ENCODE measurements around the gene CHN1.

Gene CHN1

DNA sequence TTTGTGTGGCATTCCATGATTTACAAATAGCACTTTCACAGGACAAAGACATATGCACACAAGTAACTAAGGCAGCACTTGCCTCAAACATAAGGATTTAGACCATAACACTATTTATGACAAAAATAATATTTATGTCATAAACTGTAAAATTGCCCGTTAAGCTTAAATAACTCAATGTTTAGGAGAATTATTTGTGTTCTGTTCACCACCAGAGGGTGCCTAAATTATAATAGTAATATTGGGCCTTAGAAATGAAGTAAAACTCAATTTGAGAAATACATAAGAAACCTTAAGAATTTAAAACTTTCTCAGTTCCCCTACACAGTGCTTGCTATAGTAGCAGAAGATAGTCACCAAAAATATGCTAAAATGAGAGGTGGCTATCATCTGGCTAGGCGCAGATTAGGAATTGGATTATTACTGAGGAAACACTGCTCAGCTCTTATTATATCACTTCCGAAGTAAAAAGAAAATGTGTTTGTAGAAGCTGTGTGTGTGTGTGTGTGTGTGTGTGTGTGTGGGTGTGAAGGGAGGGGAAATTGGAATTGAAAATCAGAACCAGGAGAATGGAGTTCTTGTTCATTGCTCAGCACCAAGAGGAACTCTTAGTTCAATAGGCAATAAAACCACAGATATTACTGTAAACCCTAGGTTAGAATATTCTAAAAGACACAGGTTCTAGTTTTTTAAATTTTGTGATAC lies 4.9 kb upstream of the CHN1 start:
- DNase-seq, result no peak

DNA sequence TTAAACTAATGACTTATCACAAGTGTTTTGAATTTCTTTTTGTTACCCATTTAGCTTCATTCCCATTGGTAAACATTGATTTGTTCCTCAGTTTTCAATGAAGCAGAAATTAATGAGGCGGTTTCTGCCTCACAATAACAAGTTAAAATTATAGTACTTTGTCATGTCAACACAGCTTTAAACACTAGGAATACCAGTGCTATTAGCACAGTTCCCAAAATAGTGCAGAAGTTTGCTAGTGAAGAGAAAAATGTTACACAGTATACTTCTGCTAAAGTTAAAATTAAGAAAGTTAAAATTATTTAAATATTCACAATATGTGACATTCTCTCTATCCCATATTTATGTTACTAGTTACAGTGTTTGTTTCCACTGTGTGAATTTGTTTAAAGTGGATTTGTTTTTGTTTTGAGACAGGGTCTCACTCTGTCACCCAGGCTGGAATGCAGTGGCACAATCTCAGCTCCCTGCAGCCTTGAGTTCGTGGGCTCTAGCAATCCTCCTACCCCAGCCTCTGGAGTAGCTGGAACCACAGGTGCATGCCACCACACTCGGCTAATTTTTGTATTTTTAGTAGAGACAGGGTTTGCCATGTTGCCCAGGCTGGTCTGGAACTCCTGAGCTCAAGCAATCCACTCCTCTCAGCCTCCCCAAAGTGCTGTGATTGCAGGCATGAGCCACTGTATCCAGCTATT lies 3.8 kb upstream of the CHN1 start:
- no peak for DNase-seq

DNA sequence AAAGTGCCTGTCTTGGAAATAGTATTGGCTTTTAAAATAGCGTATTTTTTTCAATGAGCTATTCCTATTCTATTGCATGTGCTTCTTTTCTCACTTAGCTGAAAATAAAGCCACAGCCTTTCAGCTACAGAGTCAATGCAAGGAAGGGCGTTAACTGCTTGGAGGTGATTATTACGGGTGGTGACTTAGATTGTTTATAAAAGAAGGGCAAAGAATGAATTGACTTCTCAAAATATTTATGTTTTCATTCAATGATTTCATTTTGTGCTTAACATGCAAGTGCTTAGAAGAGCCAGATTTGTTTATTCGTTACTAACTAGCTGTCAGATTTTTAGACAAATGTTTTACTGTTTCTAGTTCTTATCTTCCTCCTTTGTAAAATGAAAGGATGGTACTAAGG lies 2.8 kb upstream of the CHN1 start:
- no peak for DNase-seq

DNA sequence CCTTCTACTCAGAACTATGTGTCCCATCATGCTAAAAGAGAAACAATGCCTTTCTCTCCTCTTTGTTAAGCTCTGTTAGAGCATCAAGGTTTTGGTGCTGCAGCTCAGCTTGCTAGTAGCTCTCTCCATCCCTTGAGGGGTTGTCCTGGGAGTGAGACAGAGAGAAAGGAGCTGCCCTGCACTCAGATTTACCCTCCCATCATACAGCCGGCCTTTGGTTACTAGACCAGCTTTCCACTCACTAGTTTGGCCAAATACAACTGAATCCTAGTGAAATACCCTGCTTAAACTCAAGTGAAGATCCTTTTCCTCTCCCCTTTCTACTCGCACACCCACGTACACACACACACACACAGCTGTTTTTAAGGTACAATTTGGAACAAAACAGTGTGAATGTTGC lies 2.3 kb upstream of the CHN1 start:
- DNase-seq, result no peak

DNA sequence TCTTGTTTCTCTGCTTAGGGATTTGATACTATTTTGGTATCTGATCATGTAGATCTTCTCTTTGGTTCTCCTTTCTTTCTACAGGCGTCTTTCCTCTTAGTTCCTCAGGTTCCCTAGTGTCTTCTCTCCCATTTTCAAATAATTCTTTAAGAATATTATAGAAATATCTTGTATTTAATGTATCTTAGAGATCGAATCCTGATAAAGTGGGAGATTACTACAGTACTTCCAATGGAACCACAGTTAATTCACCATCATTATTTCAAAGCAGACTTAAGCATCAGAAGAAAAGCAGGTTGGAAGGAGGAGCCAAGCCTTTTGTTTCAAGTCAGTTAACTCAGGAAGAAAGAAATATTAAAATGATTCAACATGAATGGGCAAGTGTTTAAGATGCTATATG lies 1.1 kb upstream of the CHN1 start:
- no peak for DNase-seq

DNA sequence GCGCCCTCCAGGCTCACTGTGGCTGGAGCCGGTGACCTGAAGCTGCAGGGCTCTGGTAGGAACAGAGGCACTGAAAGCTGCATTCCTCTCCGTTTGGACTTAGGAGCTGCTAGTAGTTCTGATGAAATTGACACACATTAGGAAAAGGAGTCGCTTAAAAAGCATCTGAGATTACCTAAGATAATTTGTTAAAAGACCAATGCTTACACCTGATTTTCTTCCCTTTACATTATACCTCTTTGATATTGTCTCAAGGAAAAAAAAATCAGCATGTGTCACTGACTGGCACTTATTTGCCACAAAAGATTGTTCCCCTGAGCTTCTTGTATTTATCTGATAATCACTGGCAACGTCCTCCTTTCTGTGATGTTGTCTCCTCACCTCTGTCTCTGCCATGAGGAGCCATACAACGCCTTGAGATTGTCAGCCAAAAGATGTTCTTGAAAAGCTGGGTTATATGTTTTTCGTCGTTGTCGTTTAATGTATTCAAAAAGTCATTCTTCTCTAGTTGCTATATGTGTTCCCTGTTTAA lies 618 bp upstream of the CHN1 start:
- DNase-seq, result no peak

DNA sequence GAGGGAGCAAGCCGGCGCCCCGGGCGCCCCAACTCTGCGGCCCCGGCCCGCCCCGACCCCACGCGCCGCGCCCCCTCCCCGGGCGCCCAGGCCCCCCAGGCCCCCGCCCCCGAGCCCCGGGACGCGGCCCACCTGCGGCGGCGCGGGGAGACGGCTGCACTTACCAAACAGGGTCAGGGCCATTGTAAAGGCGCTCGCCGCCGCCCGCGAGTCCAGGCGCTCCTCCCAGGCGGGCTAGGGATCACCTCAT lies 526 bp downstream of the CHN1 start:
- no peak for DNase-seq

DNA sequence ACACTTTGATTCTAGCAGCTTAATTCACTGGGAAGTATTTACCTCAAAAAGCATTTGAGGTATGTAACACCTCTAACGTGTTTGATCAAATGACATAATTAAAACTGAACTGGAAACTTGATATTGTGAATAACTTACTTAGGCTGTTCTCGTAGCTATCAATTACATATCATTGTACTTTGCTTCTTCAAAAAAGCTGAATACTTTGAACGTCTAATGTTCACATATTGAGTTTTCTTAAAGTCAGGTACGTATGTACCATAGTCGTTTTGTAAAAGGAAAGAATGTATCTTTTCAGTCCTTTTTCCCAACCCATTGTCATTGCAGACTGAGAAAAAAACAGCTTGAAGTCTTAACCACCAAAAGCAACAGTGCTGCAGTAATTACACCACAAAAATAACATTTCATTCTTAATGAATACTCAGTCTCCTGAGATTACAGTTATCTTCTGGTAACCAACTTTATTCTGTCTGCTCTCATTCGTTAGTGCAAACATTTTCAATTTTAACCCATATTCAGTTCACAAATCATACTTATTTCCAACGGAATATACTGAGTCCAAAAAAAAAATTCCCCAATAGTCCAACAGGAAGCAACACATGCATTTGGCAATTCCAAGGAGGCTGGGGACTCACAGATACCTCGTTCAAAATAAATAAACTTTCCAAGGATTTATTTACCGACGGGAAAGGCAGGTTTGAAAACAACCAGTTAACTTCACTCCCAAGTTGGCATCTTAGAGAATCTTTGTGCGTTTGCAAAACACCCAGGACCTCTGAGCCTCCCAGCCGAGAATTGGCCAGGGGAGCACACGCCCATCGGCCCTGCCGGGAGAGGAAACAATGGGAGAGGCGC lies 1.1 kb downstream of the CHN1 start:
- DNase-seq, result no peak

DNA sequence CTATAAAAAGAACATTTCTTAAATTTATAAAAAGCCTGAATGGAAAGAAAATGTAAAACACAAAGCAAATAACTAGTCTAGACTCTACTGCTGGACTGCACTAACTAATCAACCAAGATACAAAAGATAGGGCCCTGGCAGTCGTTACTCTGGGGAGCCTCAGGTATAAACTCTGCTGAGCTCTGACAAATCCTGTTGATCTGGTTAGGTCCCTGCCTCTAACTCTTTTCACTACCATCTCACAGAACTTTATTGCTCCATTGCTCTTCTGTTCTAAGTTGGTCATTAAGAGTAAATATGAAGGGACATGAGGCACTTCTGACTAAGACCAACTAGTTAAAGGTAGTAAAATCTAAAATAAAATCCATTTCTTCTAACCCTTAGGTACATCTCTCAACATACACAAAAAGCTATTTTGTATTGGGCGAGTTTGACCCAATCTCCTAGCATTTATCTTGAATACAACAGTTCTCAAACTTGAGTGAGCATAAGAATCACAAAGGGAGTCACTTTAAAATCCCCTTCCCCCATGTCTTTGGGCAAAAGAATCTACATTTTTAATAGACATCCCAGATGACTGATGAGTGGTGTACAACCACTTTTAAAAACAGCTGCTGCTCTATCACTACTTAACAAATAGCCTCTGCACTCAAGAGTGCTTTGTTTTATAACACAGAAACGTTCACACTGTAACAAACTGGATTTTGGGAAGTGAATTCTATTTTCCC lies 2.5 kb downstream of the CHN1 start:
- DNase-seq, result no peak

DNA sequence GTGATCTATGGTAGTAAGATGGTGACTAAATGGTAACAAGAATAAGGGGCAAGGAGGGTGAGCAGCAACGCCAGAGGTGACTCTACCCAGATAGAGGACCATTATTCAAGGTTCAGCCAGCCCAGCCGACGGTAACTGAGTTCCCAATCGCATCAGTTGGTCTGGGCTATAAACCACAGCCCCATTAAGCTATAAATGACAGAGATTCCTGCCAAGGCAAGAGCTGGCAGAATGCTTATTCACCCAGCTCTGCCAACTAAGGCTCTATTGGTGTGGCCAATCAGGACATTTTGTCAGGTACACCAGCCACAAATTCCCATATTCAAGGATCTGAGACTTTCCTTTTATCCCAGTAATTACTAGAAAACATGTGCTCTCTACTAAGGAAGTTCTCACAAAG lies 3.6 kb downstream of the CHN1 start:
- no peak for DNase-seq

DNA sequence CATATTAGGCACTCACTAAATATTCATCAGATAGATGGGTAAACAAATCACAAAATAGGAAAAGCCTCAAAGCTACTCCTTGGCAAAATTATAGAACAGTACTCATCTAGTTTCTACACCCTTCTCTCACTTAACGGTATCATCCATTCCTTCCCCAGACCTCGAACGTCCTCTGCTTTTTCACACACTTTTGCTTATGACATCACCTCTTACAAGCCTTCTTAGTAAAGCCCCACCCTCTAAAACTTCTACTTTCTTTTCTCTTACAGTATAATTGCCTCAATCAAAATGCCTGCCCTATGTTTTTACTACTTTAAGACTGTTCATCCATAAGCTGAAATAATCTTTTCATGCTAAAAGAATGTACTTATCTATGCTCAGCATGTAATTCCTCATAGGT lies 8.1 kb downstream of the CHN1 start:
- no peak for DNase-seq

DNA sequence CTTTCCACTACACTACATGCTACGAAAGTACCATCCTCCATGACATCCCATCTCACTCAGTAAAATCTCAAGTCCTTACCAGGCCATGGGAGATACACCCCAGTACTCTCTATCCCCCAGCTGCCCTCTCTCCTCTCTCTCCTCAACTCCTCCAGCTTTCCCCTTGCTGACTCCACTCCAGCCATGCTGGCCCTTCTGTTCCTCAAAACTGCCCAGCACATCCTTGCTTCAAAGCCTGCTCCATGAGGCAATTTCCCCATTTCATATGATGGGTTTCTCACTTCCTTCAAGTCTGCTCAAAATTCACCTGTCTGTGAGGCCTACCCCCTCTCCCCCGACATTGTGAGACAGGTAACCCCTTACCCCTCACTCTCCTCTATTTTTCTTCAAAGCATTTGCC lies 8.6 kb downstream of the CHN1 start:
- no peak for DNase-seq

DNA sequence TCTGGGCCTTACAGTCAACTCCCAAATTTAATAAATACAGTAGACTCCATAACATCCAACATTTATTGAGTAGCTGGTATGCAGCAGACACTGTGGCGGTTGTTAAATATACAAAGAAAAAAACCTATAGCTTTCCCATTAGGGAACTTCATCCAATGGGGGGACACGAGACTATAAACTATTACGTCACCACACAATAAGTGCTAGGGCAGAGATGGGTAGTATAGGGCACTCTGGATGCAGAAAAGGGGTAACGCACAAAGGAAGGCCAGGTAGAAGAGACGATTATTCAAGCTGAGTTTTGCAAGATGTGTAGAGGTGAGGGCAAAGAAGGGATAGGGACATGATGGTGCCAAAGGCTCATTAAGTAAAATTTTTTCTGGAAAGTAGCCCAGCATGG lies 10.8 kb downstream of the CHN1 start:
- no peak for DNase-seq

DNA sequence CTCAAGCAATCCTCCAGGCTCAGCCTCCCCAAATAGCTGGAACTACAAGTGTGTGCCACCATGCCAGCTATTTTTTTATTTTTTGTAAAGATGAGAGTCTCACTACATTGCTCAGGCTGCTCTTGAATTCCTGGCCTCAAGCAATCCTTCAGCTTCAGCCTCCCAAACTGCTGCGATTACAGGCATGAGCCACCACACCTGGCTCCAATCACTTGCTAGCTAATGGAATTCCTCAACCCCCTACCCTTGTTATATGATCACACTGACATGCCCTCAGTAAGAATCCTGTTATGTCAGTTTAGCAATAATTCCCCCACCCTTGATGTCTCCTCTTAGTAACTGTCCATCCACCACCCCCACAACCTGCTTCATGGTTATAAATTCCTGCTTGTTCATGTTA lies 12.3 kb downstream of the CHN1 start:
- no peak for DNase-seq

DNA sequence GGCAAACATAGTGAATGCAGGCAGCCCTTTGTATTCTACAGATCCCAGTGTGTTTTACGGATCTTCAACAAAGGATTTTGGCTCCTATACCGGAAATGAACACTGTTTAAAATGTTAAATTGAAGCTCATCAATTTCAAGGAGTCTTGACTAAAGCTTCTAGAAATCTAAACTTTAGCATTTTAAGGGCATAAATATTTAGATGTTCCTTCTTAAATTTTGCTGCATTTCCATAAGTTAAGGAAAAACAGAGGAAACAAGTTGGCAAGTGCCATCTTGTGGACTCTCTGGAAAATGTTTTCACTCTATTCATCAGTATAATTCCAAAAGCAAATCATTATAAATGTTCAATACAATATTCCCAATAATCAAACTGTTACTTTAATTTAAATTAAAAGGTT lies 19.6 kb downstream of the CHN1 start:
- no peak for DNase-seq

DNA sequence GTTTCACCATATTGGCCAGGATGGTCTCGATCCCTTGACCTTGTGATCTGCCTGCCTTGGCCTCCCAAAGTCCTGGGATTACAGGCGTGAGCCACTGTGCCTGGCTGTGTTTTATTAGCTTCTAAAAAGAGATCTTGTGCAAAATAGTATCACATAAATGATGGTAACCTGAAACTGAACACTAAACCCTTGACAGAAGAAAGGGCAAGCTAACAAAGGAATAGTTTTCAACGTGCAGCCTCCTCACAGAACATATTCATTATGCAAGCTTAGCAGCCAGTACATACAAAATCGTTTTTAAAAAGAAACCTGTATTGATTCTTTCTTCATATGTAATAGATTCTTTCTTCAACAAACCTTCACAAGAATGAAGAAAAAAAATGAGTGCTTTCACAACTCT lies 20.6 kb downstream of the CHN1 start:
- DNase-seq, result no peak

DNA sequence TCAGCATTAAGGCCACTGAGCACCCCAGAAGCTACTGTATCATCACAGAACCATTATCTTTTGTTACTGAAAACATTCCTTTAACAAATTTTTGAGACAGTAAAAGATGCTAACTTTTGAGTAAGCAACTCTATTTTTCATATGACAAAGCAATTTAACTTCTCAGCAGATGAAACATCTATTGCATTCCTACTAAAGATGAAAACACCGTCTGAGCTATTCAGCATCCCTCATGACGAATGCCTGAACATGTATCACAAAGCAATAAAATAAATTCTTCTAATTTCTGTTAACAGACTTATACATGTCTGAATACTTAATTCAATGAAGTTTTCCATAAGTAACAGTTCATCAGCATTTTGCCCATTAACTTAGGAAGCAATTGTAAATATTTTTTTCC lies 23.9 kb downstream of the CHN1 start:
- no peak for DNase-seq

DNA sequence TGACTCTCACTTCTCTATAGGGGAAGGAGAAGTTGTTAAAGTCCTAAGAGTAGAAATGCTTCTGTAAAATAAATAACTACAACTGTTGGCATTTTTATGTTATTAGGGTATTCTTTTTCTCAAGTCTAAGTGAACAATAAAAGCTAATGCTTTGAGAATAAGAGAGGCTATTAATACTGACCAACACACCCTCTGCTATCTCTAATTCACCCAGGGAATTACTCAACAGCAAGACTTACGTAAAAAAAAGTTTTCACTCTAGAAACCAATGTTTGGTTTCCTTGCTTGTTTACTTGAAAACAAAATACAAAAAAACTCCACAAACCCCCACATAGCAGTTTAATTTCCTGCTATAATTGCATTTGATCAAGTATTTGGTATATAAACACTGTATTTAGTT lies 25.2 kb downstream of the CHN1 start:
- no peak for DNase-seq

DNA sequence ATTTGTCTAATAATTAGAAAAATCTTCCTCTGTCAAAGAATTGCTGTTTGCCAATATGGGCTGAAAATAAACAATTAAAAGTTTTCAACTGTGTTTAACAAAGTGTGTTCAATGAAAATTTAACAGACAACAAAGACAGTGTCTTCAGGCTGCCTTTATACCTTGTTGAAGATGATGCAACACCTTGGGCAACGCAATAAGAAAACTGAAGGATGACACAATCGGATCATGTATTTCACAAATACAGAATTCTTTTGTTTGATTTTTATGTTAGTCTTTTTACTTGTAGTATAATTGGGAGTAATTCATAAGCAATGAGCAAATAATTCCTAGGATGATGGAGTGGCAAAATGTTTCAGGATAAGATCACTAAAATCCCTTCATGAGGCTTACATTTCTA lies 27.8 kb downstream of the CHN1 start:
- DNase-seq, result no peak

DNA sequence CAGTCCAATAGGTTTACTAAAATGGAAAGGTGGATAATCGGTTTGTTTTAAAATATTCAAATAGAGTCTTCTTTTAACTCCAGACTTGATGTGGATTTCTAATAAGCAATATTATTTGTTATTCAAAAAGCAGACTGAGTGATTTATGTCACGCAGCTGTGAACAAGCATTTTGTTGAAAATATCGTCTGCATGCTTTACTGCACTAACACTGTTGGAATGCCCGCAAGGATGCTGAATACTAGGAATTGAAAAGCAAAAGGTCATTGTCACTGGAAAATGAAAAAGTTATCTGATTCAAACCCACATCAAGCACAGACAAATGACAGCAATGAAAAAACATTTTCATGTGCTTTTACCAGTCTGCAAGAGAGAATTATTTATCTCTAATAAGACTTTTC lies 31.1 kb downstream of the CHN1 start:
- no peak for DNase-seq

DNA sequence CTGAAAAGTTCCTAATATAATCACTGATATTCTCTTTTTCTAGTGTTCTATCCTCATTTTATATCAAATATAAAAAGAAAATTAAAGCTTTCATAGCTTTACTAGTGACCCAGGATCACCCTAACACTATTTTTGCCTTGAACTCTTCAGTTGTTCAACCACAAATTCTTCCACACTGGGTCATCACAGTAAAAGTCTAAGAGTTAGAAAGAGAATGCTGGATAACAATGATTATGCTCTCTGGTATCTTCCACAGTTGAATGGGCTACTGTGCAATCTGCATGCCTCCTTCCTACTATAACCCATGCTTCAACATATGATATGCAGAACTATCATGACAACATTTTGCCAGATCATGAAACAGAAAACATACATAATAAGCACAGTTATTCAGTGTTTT lies 32.3 kb downstream of the CHN1 start:
- DNase-seq, result no peak

DNA sequence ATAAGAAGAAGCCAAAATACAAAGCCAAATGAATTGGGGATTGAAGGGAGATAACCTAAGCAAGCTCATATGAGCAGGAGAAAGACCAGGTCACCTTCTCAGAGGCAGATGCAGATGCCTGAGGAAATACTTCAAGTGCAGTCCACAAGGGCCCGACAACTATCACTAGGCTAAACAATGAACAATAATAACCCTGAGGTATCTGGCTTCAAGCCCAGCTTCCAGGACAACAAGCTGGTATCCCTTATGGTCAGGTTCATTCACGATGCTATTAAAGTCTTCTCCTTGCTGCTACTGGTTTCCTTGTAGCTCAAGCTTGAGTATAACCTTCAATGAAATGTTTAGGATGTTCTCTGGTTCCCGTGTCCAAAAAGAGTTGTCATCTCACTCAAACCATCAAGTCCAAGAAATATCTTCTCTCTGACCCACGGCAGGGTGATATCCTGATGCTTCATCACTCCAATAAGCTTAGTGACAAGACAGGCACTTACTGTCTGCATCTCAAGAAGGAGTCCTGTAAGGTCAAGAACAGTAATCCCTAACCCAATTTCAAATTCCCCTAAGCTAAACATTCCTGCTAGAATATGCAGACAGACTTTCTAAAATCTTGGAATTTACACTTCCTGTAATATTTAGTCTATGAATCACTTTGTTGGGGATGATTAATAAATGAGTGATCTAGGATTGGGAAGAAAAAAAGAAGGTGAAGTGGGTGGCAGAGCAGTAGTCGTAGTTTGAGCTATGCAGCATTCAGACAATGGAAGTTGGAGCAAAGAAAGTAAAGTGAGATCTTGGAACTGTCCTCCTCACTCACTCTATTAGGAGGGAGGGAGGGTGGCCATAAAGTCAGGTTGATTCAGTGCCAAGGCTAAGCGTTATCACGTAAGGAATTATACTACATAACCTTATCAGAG lies 33.1 kb downstream of the CHN1 start:
- DNase-seq, result no peak
